Esophagus muscularis mucosa (tissue), 4 donors: ENCODE results near the gene HES1. TPM values are rescaled to one million over a fixed set of nuclear protein-coding genes. Genes with fewer than 3 reads are reported as not detected.

Source experiments
- DNase-seq: peaks from one replicate; pipeline ENCODE4 v3.0.0-alpha.2; 2017; ENCODE audit errors: extremely low spot score
- H3K27ac ChIP-seq, 4 donors: fragments of 200-600 bp; sonication (generic); replicated peaks in 1 of 4; 1 replicate in 3 of 4; 2 replicates in 1 of 4; pipeline ENCODE4 v1.5.1; 2016 to 2019; ENCODE audit warnings: mild to moderate bottlenecking in 1 of 4
- H3K27me3 ChIP-seq, 4 donors: fragments of 200-600 bp; sonication (generic); one replicate each; pipeline versions ENCODE4 v1.5.1 to v1.6.0; 2016 to 2019
- H3K36me3 ChIP-seq, 4 donors: fragments of 200-600 bp; sonication (generic); one replicate each; pipeline ENCODE4 v1.5.1; 2016 to 2019
- H3K4me1 ChIP-seq, 4 donors: fragments of 200-600 bp; sonication (generic); one replicate each; pipeline ENCODE4 v1.5.1; 2016 to 2019
- H3K4me3 ChIP-seq, 4 donors: fragments of 200-600 bp; sonication (generic); 1 replicate in 2 of 4; 2 replicates in 2 of 4; pipeline ENCODE4 v1.5.1; 2016 to 2019; ENCODE audit warnings: mild to moderate bottlenecking in 4 of 4, moderate library complexity in 1 of 4
- H3K9me3 ChIP-seq, 4 donors: fragments of 200-600 bp; sonication (generic); 1 replicate in 3 of 4; 2 replicates in 1 of 4; pipeline ENCODE4 v1.5.1; 2016 to 2019
- CTCF ChIP-seq, 3 experiments: fragments of 200-600 bp in 2 of 3; fragments of 450-650 bp in 1 of 3; sonication (generic) in 2 of 3; IDR thresholded peaks; one replicate each; pipeline ENCODE4 v1.5.1; 2017 to 2019; ENCODE audit warnings: antibody characterized with exemption in 3 of 3, mild to moderate bottlenecking in 2 of 3, moderate library complexity in 1 of 3
- EP300 ChIP-seq: sonication (generic); formaldehyde crosslinking; IDR thresholded peaks from one replicate; pipeline ENCODE4 v1.6.1; 2017; ENCODE audit warnings: antibody characterized with exemption
- POLR2A ChIP-seq: fragments of 450-650 bp; IDR thresholded peaks from one replicate; pipeline ENCODE4 v1.6.1; 2017; ENCODE audit warnings: antibody characterized with exemption, moderate library complexity, mild to moderate bottlenecking, low read depth
- POLR2AphosphoS5 ChIP-seq, 2 donors: sonication (generic); formaldehyde crosslinking; IDR thresholded peaks; one replicate each; pipeline ENCODE4 v1.6.1; 2017; ENCODE audit warnings: antibody characterized with exemption in 2 of 2
- WGBS: methylation state at CpG from one replicate; pipeline ENCODE4 v1.1.5; 2018; 5-methylcytosine and 5-hydroxymethylcytosine counted together
- intact Hi-C: fragments of 100-400 bp; cut with DNase I; formaldehyde crosslinking; loops from one replicate; pipeline ENCODE4 v1.15.1; 2023
- total RNA-seq, 4 donors: library from RNA; depleted of rRNA; stranded (reverse); fragments of >200 nt; gene quantifications; one replicate each; pipeline versions ENCODE4 v1.1.0 to v1.2.1, GENCODE V29; 2016

The HES1 gene
- total RNA-seq, 4 donors from 2014 or later: 12.0 to 32.3 (median 26.9) TPM

- H3K27me3 ChIP-seq: peaks cover 0 to 7% (median 3%) of the 10 kb centered on the region in 4 donors
- WGBS: 58% methylated on average over 18 of the region's 18 CpGs
- no peaks in the 10 kb centered on the region for H3K9me3 ChIP-seq
- intact Hi-C loops: no loop called here
- no peak overlapping the region for H3K4me3 ChIP-seq
- no peak for DNase-seq
- no peaks in the 10 kb centered on the region for H3K4me1 ChIP-seq
- H3K36me3 ChIP-seq: no peaks in the 10 kb centered on the region
- no peak overlapping the region for H3K27ac ChIP-seq
- TF ChIP-seq CTCF (IDR thresholded peaks at IDR 0.05): no peak
- no peak for TF ChIP-seq EP300
- TF ChIP-seq POLR2A: no peak
- no peak for TF ChIP-seq POLR2AphosphoS5 (IDR thresholded peaks at IDR 0.05)
Measured at GRCh38 chr3:194176274-194176991, 40.5 kb downstream of the HES1 start.

GRCh38 chr3:194177141-194177540 lies 41.2 kb downstream of the HES1 start:
- peaks cover 0 to 7% (median 3%) of the 10 kb centered on the region in 4 donors for H3K27me3 ChIP-seq
- no peaks in the 10 kb centered on the region for H3K36me3 ChIP-seq
- intact Hi-C loops: no loop called here
- WGBS: 86% methylated on average over 5 of the region's 5 CpGs
- no peak overlapping the region for H3K4me3 ChIP-seq
- no peak for DNase-seq
- no peak overlapping the region for H3K27ac ChIP-seq
- no peaks in the 10 kb centered on the region for H3K4me1 ChIP-seq
- TF ChIP-seq POLR2AphosphoS5 (IDR thresholded peaks at IDR 0.05) (no peak), EP300 (no peak)
- H3K9me3 ChIP-seq: no peaks in the 10 kb centered on the region

- H3K36me3 ChIP-seq: no peaks in the 10 kb centered on the region
- no peaks in the 10 kb centered on the region for H3K9me3 ChIP-seq
- H3K4me1 ChIP-seq: no peaks in the 10 kb centered on the region
- no peak for DNase-seq
- no peak for TF ChIP-seq EP300
- no peak for TF ChIP-seq POLR2A
- no peak for TF ChIP-seq CTCF (IDR thresholded peaks at IDR 0.05)
- no peak for TF ChIP-seq POLR2AphosphoS5 (IDR thresholded peaks at IDR 0.05)
- H3K4me3 ChIP-seq: no peak overlapping the region
- 81% methylated on average over 4 of the region's 4 CpGs for WGBS
- H3K27ac ChIP-seq: no peak overlapping the region
- H3K27me3 ChIP-seq: peaks cover 0 to 7% (median 3%) of the 10 kb centered on the region in 4 donors
- intact Hi-C loops: no loop called here
Measured at GRCh38 chr3:194178128-194178527, 42.2 kb downstream of the HES1 start.

- Histone ChIP-seq H3K9me3 (no peaks in the 10 kb centered on the region), H3K36me3 (no peaks in the 10 kb centered on the region), H3K27ac (no peak overlapping the region), H3K27me3 (peaks cover 0 to 7% (median 3%) of the 10 kb centered on the region in 4 donors), H3K4me3 (no peak overlapping the region), H3K4me1 (no peaks in the 10 kb centered on the region)
- WGBS: 60% methylated on average over 6 of the region's 6 CpGs
- no peak for DNase-seq
- TF ChIP-seq POLR2A (no peak), POLR2AphosphoS5 (IDR thresholded peaks at IDR 0.05) (no peak), CTCF (IDR thresholded peaks at IDR 0.05) (no peak), EP300 (no peak)
- intact Hi-C loops: no loop called here
Measured at GRCh38 chr3:194178669-194179068, 42.7 kb downstream of the HES1 start.

GRCh38 chr3:194180570-194180969 lies 44.6 kb downstream of the HES1 start:
- Histone ChIP-seq H3K36me3 (no peaks in the 10 kb centered on the region), H3K27me3 (peaks cover 0 to 4% (median under 1%) of the 10 kb centered on the region in 4 donors), H3K4me1 (no peaks in the 10 kb centered on the region), H3K9me3 (no peaks in the 10 kb centered on the region), H3K27ac (no peak overlapping the region), H3K4me3 (no peak overlapping the region)
- TF ChIP-seq POLR2A (no peak), EP300 (no peak), POLR2AphosphoS5 (IDR thresholded peaks at IDR 0.05) (no peak), CTCF (IDR thresholded peaks at IDR 0.05) (no peak)
- intact Hi-C loops: no loop called here
- DNase-seq: no peak
- 99% methylated on average over 5 of the region's 5 CpGs for WGBS
